Measurements from ENCODE around the gene TTLL13.
"Not testable (repeated sequence)": the region's sequence is repeated elsewhere in the genome, so short reads cannot be mapped to it uniquely, and the experiment has no call there.

The TTLL13 gene

DNA sequence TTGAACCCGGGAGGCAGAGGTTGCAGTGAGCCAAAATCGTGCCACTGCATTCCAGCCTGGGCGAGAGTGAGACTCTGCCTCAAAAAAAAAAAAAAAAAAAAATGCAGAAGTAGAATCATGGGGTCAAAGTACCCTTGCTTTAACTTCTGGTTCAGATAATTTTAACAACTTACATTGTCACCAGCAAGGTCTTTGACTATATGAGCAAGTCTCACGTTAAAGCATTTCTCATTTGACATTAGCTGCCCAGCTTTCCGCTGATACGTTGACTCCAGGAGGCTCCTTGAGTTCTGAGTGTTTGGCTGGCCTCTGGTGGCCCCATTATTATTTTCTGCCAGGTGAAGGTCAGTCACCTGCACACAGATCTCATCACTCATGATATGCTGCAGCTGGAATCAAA, 32.3 kb downstream of the TTLL13 start:
- not testable (repeated sequence) for DNase-seq (ENCODE audit: low spot score)

DNA sequence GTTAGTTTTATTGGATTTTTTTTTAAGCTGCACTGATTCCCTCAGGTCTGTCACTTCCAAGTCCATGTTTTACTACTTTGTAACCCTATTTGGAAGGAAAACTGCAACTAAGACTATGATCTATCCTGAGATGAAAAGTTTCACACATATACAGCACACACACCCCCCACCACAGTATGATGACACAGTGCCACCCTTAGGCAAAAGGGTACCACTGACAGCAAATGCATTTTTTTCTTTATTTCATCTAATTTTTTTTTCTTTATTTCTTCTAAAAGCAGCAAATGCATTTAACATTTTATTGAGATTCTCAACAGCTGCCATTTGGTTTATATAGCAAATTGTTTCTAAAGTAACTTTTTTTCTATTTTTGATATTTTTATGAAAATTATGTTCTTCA, 37.3 kb downstream of the TTLL13 start:
- peak; percentile 17 for DNase-seq (ENCODE audit: low spot score)

DNA sequence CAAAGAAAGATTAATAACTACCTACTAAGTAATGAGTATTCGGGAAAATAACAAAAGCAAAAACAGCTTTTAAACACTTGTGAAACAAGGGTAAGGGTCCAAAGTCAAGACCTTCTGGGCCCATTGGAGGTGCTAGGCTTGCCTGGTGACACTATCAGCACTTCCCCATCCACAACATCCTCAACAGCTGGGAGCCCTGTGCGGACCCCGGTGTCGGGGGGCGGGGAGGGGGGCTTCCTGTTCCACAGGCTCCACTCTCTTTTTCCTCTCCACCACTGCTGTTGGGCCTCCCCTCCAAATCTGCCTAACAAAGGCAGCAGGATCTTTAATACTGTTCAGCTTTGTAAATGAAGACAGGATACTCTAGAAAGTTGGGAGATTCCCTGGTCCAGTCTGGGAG, 37.7 kb downstream of the TTLL13 start:
- DNase-seq (ENCODE audit: low spot score): peak; percentile 61

DNA sequence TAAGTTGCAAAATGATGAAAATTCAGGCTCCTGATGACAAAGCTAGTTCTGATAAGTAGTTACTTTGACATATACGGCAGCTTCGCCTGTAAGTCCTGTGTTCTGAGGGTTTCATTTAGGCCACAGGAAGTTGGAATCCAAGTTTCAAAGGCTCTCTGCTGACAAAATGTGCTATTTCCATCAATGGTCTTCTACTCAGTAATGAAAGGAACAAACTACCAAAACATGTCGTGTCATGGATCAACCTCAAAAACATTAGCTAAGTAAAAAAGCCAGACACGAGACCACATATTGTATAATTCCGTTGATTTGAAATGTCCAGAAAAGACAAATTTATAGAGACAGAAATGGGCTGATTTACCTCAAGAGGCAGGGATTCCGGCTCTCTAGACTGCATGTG, 38.6 kb downstream of the TTLL13 start:
- DNase-seq (ENCODE audit: low spot score): no peak

DNA sequence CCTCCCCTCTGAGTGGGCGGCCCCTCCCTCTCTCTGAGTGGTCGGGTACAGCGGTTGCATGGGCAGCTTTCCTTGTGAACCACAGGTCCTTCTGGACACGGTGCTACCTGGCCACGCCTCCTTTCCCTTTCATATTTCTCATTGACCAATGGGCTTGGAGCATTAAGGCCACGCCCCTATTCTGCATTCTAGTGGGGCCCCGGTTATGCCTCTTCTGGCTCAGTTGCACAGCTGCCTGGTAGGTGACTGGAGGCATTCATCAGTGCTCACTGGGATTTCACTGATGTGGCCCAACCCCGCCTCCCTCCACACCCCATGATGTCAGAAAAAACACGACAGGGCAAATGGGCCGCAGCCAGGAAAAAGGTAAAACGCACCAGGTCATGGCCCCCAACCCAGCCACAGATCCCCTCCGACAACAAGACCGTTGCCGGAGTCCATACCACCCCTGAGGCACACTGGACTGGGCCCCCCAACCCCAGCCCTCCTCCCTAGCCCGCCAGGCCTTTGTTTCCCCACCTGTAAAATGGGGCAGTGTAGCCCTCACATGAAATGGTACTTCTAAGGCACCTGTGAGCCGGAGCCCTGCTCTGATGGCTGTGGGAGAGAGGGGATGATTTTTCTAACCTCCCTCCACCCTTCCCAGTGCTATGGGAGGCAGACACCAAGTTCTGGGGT, 42.5 kb downstream of the TTLL13 start:
- peak; percentile 70 for DNase-seq (ENCODE audit: low spot score)

DNA sequence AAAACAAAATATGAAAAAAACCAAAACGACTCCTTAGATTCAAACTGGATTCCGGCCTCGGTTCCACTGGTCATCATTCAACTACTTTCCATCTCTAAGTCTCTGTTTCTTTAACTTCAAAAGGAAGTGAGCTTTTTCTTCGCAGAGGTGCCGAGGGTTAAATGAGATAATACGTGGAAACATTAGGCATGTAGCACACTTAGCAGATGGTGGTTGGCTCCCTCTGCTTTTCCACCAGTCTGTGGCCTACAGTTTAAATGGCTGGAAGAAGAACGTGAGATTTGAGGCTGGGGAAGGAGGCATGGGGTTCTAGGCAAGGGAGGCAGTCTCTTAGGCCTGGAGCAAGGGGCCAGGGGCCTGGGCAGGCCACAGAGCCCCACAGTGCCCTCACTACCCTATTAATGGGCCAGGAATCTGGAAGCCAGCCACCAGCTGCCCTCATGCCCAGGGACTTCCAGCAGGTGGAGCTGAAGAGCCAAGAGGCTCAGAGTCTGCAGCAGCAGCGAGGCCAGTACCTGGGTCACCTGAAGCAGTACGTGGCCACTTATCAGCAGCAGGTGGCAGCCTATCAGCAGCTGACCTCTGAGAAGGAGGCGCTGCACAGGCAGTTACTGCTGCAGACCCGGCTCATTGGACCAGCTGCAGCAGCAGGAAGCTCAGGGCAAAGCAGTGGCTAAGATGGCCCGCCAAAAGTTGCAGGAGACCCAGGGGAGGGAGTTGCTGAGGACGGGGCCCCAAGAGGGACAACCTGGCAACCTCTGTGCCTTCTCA, 43.9 kb downstream of the TTLL13 start:
- peak; percentile 77 for DNase-seq (ENCODE audit: low spot score)

DNA sequence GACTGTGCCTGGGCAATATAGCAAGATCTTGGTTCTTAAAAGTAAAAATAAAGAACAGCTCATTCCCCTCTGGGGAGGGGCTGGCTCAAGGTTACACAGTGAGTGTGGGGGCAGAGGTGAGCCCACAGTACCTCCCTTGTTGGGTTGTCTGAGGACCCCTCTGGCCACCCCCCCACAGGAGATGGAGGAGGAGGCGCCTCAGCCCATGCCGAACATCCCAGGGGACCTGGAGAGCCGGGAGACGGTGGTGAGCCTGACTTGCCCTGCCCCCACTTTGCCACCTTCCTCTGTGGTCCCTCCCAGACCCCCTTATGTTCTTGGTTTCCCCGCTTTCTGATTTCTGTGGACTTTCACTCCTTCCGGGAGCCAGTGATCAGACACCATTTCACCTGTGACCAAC, 44.8 kb downstream of the TTLL13 start:
- no peak for DNase-seq (ENCODE audit: low spot score)

DNA sequence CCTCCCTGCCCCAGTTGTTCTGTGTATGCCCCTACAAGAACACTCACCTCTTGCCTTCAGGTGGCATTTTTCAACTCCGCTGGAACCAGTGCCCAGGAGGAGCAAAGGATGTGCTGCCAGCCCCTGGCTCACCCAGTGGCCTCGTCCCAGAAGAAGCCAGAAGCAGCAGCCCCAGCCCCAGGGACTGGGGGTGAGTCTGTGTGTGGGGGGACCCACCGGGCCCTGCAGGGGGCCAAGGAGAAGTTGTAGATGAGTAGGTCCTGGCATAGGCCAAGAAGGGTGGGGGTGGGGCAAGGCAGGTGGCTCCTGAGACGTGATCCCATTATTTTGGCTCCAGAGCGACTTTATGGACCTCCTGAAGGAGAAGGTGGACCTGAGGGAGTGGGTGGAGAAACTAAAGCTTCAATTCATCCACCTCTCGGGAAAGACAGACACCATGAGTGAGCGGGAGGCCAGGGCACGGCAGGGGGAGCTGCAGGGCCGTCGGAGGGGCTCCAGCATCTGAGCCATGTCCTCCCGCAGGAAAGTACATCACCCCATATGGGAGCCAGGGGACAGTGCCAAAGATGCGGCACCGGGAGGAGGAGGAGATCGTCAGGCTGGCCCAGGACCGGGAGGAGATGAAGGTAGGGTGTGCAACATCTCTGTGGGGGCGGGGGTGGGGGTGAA, 45.4 kb downstream of the TTLL13 start:
- no peak for DNase-seq (ENCODE audit: low spot score)

DNA sequence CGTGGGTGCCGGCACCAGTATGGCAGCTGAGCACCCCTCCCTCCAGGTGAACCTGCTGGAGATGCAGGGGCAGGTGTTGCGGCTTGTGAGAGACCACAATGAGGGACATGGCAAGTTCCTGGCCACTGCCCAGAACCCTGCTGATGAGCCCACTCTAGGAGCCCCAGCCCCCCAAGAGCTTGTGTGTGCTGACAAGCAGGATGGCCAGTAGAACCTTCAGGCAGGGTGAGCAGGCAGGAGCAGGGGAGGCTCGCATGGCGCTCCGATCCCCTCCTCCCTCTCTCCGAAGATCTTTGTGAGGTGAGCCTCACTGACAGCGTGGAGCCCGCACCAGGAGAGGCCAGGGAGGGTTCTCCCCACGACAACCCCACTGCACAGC, 45.9 kb downstream of the TTLL13 start:
- no peak for DNase-seq (ENCODE audit: low spot score)

DNA sequence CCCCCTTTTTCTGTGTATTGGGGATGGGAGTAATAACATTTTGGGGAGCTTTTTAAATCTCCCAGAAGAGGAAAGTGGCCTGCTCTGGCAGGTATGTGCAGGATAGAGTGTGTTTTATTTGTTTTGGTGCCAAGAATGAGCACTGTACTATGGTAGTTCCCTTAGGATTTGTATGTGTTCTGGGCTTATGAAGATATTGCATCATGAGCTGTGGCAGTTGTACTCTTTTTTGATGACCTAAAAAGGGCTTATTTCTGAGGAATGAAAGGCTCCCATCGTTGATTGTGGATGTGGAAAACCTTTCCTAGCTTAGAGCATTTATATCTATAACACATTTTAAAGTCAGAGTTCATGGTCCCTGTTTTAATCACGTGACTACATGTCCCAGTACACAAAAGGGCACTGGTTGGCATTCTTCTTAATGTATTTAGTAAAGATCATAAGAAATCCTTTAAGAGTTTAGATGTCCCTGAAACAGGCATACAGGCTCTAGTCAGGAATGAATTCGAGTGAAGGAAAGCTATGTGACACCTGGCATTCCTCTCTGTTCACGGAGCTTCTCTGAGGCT, 47.0 kb downstream of the TTLL13 start:
- DNase-seq (ENCODE audit: low spot score): not testable (repeated sequence)

DNA sequence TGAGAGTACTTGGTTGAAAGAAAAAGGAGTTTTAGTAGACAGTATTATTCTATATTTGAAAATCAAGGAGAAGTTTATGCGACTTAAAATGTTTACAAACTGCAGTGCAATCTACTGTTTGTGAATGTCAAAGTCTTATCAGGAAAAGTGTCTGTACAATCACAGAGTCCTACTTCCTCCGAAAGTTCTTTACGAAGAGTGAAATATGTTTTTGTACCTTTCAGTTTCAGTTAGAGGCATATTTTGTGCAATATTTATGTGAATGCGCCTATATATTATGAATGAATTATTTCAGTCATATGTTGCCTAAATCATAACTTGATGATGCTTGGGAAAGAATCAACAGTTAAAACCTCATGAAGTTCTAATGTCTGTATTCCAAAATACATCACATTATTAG, 47.7 kb downstream of the TTLL13 start:
- DNase-seq (ENCODE audit: low spot score): no peak

DNA sequence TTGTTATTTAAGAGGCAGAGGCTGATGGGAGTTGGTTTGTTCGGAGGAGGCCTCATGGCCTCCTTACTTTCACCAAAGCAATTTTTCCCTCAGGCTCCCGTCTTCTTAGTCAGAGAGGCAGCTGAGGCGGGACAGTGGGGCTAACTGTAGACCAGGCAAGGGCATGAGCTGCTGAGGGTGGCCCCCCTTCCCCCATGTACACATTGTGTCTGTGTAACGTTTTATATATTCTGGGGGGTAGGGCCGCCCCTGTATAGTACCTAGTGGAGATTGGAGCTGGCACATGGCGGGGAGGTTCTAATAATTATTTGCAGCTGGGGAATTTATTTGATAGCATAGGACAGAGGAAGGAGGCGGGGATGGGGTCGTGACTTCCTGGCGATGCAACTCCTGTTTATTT, 51.2 kb downstream of the TTLL13 start:
- no peak for DNase-seq (ENCODE audit: low spot score)

DNA sequence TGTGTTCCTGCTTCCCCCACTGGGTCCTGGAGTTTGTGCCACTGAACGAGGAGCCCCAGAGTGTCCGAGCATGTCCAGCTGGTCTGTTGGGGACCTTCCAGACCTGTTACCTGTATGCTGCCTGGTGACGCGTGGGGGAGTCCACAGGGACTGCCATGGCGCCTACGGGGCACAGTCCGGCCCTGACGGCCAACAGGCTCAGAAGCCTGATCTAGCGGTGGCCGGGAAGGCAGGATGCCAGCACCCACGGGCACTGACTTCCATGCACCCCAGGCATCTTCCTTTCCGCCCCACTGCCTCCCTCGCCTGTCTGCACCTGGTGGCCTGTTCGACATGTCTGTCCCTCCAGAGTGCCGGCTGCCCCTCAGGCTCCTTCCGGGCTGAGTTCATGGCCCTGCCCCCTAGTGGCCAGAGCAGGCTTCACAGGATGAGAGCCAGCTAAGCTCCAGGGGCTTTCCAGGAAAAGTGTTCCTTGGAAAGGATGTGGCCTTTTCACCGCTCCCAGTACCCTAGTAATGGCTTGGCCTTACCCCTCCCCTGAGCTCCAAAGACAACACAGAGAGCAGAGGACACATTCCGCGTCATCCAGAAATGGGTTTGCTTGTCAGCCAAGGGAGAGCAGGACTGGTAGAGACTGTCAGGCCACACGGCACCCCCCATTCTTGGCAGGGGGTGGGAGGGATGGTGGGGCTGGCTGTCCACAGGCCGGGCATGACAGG, 51.8 kb downstream of the TTLL13 start:
- peak; percentile 59 for DNase-seq (ENCODE audit: low spot score)

DNA sequence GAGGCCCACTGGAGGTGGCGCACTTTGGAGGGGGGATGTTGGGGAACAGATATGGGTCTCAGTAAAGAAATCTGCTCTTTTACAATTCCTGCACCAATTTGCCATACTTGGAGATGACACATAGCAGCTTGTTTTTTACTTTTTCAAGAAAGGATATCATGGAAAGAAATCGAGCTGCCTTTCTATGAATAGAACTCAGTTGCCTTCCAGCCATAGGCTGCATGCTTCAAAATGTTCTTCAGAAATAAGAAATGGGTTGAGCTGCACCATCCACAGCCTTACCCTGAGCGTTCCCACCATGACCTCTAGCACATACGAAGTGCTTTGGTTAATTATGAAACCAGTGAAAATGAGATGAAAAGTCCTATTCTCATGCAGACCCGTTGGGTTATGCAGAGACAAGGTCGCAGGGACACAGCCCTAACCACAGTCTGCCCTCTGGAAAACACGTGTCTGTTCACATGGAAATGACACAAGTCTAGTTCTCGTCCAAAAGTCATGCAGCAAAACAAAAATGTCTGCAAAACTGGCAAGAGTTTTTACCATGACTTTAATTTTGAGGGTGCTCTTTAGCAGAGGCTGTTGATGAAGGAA, 52.4 kb downstream of the TTLL13 start:
- no peak for DNase-seq (ENCODE audit: low spot score)

DNA sequence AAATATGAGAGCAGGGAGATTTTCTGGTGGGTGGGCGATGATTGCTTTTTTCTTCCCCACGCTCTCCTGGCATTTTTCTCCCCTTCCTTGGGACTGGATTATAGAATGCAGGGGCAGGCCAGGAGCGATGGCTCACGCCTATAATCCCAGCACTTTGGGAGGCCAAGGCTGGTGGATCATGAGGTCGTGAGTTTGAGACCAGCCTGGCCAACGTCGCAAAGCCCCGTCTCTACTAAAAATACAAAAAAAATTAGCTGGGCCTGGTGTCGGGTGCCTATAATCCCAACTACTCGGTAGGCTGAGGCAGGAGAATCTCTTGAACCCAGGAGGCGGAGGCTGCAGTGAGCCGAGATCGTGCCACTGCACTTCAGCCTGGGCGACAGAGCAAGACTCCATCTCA, 56.0 kb downstream of the TTLL13 start:
- not testable (repeated sequence) for DNase-seq (ENCODE audit: low spot score)

DNA sequence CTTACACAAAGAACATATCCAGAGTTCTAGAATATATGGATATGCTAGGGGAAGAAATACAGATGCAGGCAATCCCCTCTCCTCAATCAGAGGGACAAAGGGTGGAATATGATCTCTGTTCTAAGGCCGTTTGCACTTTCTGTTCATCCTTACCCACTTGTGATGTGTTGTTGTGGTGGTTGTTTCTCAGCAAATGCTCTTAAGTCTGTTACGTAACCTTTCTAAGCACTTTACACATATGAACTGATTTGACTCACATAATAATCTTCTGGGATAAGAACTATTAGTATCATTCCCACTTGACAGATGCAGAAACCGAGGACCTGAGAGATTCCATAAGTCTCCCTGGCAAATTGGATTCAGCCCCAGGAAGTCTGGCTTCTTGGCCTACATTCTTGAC, 56.6 kb downstream of the TTLL13 start:
- no peak for DNase-seq (ENCODE audit: low spot score)

DNA sequence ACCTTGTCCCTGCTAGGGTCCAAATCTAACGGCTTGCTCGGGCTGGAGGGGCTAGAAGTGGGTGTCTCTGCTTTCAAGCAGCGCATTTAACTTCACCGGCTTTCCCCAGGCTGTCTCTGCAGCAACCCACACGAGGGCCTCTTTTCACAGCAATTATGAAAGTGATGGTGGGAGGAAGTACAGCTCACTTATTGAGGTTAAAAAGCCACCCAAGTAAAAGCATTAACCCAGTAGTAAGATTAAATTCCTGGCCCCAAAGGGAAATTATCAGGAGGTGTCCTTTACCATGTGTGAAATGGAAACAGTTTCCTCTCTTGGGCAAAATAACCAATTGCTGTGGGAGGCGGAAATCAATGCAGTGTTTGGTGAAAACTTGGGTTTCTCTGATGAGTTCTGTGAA, 57.2 kb downstream of the TTLL13 start:
- no peak for DNase-seq (ENCODE audit: low spot score)

DNA sequence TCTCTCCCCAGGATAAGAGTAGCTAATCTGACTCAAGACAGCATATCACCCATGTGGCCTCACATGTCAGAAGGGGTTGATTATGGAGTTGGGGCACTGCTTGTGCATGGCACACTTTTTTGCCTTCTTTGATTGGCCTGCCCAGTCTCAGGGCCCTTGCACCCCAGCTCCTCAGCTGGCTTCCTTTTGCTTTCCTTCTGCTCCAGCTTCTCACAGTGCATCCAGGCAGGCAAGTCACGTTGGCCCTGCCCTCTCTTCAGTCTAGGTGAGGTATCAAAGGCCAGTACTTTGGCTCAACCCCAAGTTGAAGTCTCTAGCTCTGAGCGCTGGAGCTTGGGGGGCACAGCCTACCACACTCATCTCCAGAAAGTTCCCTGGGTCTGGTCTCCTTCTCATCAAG, 58.3 kb downstream of the TTLL13 start:
- DNase-seq (ENCODE audit: low spot score): no peak

DNA sequence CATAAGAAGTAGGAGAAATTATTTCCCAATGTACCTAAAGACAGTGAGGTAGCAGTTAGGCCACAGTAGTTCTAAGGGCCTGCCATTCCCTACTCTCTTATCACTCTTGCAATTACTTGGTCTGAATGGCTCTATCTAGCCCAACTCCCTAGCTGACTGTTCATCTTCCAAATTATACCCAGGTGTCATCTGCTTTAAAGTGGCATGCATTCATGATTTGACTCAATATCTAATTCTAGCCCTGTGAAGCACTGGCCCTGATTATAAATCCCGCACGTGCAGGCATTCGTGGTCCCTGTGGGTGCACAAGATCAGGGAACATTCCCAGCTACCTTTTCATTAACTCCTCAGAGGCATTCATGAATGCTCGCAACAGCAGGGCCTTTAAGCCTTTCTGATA, 59.7 kb downstream of the TTLL13 start:
- no peak for DNase-seq (ENCODE audit: low spot score)

Measured in iPS-NIHi11 (cell line).